ENCODE results near the gene RHD. TPM values are rescaled to one million over a fixed set of nuclear protein-coding genes. Genes with fewer than 3 reads are reported as not detected.

The RHD gene
- total RNA-seq, 1 experiment from 2014 or later = not detected

DNA sequence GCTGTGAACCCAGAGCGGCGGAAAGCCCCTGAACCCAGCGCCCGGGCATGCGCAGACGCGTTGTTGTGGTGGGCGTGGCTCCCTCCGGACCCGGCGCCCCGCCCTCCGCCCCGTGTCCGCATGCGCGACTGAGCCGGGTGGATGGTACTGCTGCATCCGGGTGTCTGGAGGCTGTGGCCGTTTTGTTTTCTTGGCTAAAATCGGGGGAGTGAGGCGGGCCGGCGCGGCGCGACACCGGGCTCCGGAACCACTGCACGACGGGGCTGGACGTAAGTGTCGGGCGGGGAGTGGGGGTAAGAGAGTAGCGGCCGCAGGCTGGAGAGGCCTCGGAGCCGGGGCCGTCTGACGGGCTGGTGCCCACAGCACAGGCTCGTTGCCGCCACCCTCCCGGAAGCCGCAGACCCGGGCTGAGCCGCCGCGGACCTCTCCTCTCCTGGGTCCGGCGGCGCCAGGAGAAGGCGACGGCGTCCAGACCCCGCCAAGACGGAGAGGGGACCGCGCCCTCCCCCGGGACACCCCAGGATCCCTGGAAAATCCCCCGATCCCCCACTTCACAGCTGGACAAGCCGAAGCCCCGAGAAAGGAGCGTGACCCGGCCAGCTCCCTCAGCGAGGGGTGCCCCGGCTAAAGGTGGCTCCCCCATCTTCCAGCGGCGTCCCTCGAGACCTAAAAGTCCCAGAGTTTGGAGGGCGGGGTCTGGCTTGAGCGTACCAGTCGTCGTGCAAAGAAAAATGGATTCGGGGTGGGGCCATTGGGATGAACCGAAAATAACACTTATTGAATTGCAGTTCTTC is 66.1 kb downstream of the RHD start, which contains the start of gene TMEM50A:
Gene TMEM50A, plus strand, starts transcription at position 147 of the 794 bp plus-strand sequence. CDS start 2,153 bp downstream, outside the sequence.
- peak within 1 kb of the TSS; percentile 74 for H3K27ac Mint-ChIP-seq
- no peaks in the 10 kb centered on the region for H3K27me3 Mint-ChIP-seq (ENCODE audit: low read depth)
- peak within 1 kb of the TSS; percentile 96 for H3K4me3 Mint-ChIP-seq
- ChIA-PET POLR2A (no interaction called here), CTCF (interaction anchor here (0.6 kb wide), 1 partner anchor 99 kb away, joined by 5 read pairs; no protein-coding TSS in a partner anchor)
- ATAC-seq = peak; percentile 73
- H3K4me1 Mint-ChIP-seq = peaks cover 22% of the 10 kb centered on the region
- peaks cover 8% of the 10 kb centered on the region for H3K36me3 Mint-ChIP-seq
- peak; percentile 86 for DNase-seq (ENCODE audit: low spot score)
- H3K9me3 Mint-ChIP-seq = no peaks in the 10 kb centered on the region
- TF ChIP-seq RELA (CRISPR knock-in tag; IDR thresholded peaks at IDR 0.05; ENCODE audit: borderline replicate concordance) = no peak
- no peak for TF ChIP-seq NR3C1 (CRISPR knock-in tag; conservative IDR thresholded peaks at IDR 0.05; ENCODE audit: low read depth)
- TF ChIP-seq FOXP1 (CRISPR knock-in tag; IDR thresholded peaks at IDR 0.05; ENCODE audit: borderline replicate concordance) = peak; percentile 41; the same call in 1 of the 2 replicates
- TF ChIP-seq, protein P1, sequence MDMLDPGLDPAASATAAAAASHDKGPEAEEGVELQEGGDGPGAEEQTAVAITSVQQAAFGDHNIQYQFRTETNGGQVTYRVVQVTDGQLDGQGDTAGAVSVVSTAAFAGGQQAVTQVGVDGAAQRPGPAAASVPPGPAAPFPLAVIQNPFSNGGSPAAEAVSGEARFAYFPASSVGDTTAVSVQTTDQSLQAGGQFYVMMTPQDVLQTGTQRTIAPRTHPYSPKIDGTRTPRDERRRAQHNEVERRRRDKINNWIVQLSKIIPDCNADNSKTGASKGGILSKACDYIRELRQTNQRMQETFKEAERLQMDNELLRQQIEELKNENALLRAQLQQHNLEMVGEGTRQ (CRISPR knock-in tag; IDR thresholded peaks at IDR 0.05) = no peak
- TF ChIP-seq JUN (CRISPR knock-in tag; IDR thresholded peaks at IDR 0.05) = no peak
- no peak for TF ChIP-seq TP53 (CRISPR knock-in tag; IDR thresholded peaks at IDR 0.05)
- no peak for TF ChIP-seq NFE2L1 (CRISPR knock-in tag; IDR thresholded peaks at IDR 0.05)
- TF ChIP-seq ZNF423 (CRISPR knock-in tag; IDR thresholded peaks at IDR 0.05) = no peak
- no peak for TF ChIP-seq MYBL2 (CRISPR knock-in tag; IDR thresholded peaks at IDR 0.05)
- TF ChIP-seq, protein P2, sequence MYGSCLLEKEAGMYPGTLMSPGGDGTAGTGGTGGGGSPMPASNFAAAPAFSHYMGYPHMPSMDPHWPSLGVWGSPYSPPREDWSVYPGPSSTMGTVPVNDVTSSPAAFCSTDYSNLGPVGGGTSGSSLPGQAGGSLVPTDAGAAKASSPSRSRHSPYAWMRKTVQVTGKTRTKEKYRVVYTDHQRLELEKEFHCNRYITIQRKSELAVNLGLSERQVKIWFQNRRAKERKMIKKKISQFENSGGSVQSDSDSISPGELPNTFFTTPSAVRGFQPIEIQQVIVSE (CRISPR knock-in tag; IDR thresholded peaks at IDR 0.05; ENCODE audit: borderline replicate concordance) = no peak
- no peak for TF ChIP-seq TEAD4 (CRISPR knock-in tag; IDR thresholded peaks at IDR 0.05)
- TF ChIP-seq PRRX2 (CRISPR knock-in tag; IDR thresholded peaks at IDR 0.05) = no peak
- TF ChIP-seq CBFB (CRISPR knock-in tag; IDR thresholded peaks at IDR 0.05; ENCODE audit: low read depth) = no peak
- TF ChIP-seq, protein P3, sequence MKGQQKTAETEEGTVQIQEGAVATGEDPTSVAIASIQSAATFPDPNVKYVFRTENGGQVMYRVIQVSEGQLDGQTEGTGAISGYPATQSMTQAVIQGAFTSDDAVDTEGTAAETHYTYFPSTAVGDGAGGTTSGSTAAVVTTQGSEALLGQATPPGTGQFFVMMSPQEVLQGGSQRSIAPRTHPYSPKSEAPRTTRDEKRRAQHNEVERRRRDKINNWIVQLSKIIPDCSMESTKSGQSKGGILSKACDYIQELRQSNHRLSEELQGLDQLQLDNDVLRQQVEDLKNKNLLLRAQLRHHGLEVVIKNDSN (CRISPR knock-in tag; IDR thresholded peaks at IDR 0.05) = no peak
- TF ChIP-seq TCF7 (CRISPR knock-in tag; IDR thresholded peaks at IDR 0.05; ENCODE audit: low read depth) = no peak
- TF ChIP-seq, protein P4, sequence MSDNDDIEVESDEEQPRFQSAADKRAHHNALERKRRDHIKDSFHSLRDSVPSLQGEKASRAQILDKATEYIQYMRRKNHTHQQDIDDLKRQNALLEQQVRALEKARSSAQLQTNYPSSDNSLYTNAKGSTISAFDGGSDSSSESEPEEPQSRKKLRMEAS (CRISPR knock-in tag; IDR thresholded peaks at IDR 0.05) = 0 out of 2 replicates have a peak, but pooled peaks have one; percentile 35
- no peak for TF ChIP-seq RORB (CRISPR knock-in tag; IDR thresholded peaks at IDR 0.05)
- TF ChIP-seq, protein P5, sequence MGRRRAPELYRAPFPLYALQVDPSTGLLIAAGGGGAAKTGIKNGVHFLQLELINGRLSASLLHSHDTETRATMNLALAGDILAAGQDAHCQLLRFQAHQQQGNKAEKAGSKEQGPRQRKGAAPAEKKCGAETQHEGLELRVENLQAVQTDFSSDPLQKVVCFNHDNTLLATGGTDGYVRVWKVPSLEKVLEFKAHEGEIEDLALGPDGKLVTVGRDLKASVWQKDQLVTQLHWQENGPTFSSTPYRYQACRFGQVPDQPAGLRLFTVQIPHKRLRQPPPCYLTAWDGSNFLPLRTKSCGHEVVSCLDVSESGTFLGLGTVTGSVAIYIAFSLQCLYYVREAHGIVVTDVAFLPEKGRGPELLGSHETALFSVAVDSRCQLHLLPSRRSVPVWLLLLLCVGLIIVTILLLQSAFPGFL (CRISPR knock-in tag; IDR thresholded peaks at IDR 0.05; ENCODE audit: borderline replicate concordance) = no peak
- TF ChIP-seq GTF2I (CRISPR knock-in tag; conservative IDR thresholded peaks at IDR 0.05) = no peak
- TF ChIP-seq ZNF317 (CRISPR knock-in tag; IDR thresholded peaks at IDR 0.05; ENCODE audit: borderline replicate concordance, low read depth) = no peak
- no peak for TF ChIP-seq NFYB (CRISPR knock-in tag; conservative IDR thresholded peaks at IDR 0.05; ENCODE audit: low read depth)
- TF ChIP-seq, protein P6, sequence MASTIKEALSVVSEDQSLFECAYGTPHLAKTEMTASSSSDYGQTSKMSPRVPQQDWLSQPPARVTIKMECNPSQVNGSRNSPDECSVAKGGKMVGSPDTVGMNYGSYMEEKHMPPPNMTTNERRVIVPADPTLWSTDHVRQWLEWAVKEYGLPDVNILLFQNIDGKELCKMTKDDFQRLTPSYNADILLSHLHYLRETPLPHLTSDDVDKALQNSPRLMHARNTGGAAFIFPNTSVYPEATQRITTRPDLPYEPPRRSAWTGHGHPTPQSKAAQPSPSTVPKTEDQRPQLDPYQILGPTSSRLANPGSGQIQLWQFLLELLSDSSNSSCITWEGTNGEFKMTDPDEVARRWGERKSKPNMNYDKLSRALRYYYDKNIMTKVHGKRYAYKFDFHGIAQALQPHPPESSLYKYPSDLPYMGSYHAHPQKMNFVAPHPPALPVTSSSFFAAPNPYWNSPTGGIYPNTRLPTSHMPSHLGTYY (CRISPR knock-in tag; IDR thresholded peaks at IDR 0.05) = no peak
- TF ChIP-seq, protein P7, sequence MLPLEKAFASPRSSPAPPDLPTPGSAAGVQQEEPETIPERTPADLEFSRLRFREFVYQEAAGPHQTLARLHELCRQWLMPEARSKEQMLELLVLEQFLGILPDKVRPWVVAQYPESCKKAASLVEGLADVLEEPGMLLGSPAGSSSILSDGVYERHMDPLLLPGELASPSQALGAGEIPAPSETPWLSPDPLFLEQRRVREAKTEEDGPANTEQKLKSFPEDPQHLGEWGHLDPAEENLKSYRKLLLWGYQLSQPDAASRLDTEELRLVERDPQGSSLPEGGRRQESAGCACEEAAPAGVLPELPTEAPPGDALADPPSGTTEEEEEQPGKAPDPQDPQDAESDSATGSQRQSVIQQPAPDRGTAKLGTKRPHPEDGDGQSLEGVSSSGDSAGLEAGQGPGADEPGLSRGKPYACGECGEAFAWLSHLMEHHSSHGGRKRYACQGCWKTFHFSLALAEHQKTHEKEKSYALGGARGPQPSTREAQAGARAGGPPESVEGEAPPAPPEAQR (CRISPR knock-in tag; IDR thresholded peaks at IDR 0.05) = no peak
- TF ChIP-seq SMAD3 (CRISPR knock-in tag; IDR thresholded peaks at IDR 0.05; ENCODE audit: borderline replicate concordance) = no peak
- TF ChIP-seq KAT7 (CRISPR knock-in tag; IDR thresholded peaks at IDR 0.05; ENCODE audit: borderline replicate concordance) = 0 out of 2 replicates have a peak, but pooled peaks have one; percentile 42
- 0 out of 2 replicates have a peak, but pooled peaks have one; percentile 62 for TF ChIP-seq ELF4 (CRISPR knock-in tag; IDR thresholded peaks at IDR 0.05; ENCODE audit: low read depth)
- TF ChIP-seq, protein P8, sequence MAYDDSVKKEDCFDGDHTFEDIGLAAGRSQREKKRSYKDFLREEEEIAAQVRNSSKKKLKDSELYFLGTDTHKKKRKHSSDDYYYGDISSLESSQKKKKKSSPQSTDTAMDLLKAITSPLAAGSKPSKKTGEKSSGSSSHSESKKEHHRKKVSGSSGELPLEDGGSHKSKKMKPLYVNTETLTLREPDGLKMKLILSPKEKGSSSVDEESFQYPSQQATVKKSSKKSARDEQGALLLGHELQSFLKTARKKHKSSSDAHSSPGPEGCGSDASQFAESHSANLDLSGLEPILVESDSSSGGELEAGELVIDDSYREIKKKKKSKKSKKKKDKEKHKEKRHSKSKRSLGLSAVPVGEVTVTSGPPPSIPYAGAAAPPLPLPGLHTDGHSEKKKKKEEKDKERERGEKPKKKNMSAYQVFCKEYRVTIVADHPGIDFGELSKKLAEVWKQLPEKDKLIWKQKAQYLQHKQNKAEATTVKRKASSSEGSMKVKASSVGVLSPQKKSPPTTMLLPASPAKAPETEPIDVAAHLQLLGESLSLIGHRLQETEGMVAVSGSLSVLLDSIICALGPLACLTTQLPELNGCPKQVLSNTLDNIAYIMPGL (CRISPR knock-in tag; IDR thresholded peaks at IDR 0.05) = no peak; the same call in 1 of the 2 replicates
- TF ChIP-seq ZNF416 (CRISPR knock-in tag; IDR thresholded peaks at IDR 0.05) = no peak
- peak; percentile 20; the same call in 1 of the 2 replicates for TF ChIP-seq ZNF121 (CRISPR knock-in tag; IDR thresholded peaks at IDR 0.05)
- no peak for TF ChIP-seq ZNF671 (CRISPR knock-in tag; IDR thresholded peaks at IDR 0.05)
- TF ChIP-seq ZBTB21 (CRISPR knock-in tag; IDR thresholded peaks at IDR 0.05; ENCODE audit: borderline replicate concordance) = no peak

Measured in WTC11 (cell line).